Measurements from ENCODE around the gene VMO1.

- TF ChIP-seq ZBTB33 (IDR thresholded peaks at IDR 0.05) (no peak), CTCF (IDR thresholded peaks at IDR 0.05; ENCODE audit: low read depth, low read length, missing input control) (no peak), REST (IDR thresholded peaks at IDR 0.05) (no peak), NR2F2 (IDR thresholded peaks at IDR 0.05) (no peak), MAX (IDR thresholded peaks at IDR 0.05) (no peak), GABPA (IDR thresholded peaks at IDR 0.05 in 1 of 2, conservative IDR thresholded peaks at IDR 0.05 in 1 of 2) (no peak), FOXA1 (IDR thresholded peaks at IDR 0.05) (no peak), RAD21 (IDR thresholded peaks at IDR 0.05) (no peak)
- TF ChIP-seq, protein P1, sequence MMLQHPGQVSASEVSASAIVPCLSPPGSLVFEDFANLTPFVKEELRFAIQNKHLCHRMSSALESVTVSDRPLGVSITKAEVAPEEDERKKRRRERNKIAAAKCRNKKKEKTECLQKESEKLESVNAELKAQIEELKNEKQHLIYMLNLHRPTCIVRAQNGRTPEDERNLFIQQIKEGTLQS (IDR thresholded peaks at IDR 0.05): no peak
Observed at GRCh38 chr17:4812690-4813089, 26.5 kb upstream of the VMO1 start.

All from liver (tissue), 3 donors.